Transverse colon (tissue), 1 donor: ENCODE data around the gene DEDD.

Source experiments
- EP300 ChIP-seq: sonication (generic); formaldehyde crosslinking; IDR thresholded peaks from one replicate; pipeline ENCODE4 v1.6.1; 2017; ENCODE audit warnings: antibody characterized with exemption, low read depth
- POLR2A ChIP-seq: fragments of 450-650 bp; IDR thresholded peaks from one replicate; pipeline ENCODE4 v1.6.1; 2016; ENCODE audit warnings: antibody characterized with exemption, mild to moderate bottlenecking, moderate library complexity

DNA sequence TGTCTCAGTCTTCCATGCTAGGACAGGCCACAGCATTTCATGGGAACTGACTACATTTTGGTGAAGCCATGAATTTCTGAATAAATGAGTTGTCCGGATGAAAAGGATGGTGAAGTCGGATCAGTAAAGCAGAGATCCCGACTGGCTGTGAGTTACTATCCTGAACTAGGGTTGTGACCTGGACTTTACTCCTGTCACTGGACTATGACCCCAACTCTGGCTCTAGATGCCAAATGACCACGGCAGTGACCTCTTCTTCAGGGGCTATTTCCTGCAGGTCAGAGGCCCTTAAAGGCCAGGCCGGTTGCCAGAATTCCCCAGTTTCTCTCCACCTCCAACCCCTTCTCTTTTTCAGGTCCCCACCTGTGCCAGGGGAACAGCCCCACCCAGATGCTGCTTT lies 41.4 kb downstream of the DEDD start:
- TF ChIP-seq EP300: no peak
- no peak for TF ChIP-seq POLR2A
